ENCODE results near the gene LAIR2.

LAIR2 gene

GRCh38 chr19:54502518-54503048, at the start of gene LAIR2:
Gene LAIR2, plus strand, starts transcription at chr19:54502831. Its CDS starts 88 bp downstream, at chr19:54502919.
- no peak for DNase-seq (ENCODE audit: low spot score)

GRCh38 chr19:54453921-54454780, 48.5 kb upstream of the LAIR2 start:
- no peak for DNase-seq (ENCODE audit: low spot score)

- DNase-seq (ENCODE audit: low spot score) = no peak
These were observed 47.6 kb upstream of the LAIR2 start for GRCh38 chr19:54454781-54455675.

- no peak for DNase-seq (ENCODE audit: low spot score)
These were observed 46.7 kb upstream of the LAIR2 start for GRCh38 chr19:54455786-54456422.

GRCh38 chr19:54456423-54457373, 45.9 kb upstream of the LAIR2 start:
- no peak for DNase-seq (ENCODE audit: low spot score)

GRCh38 chr19:54457773-54458647, 44.6 kb upstream of the LAIR2 start:
- DNase-seq (ENCODE audit: low spot score) = no peak

- DNase-seq (ENCODE audit: low spot score) = no peak
These were observed 43.9 kb upstream of the LAIR2 start for GRCh38 chr19:54458648-54459281.

- no peak for DNase-seq (ENCODE audit: low spot score)
These were observed 43.1 kb upstream of the LAIR2 start for GRCh38 chr19:54459282-54460229.

GRCh38 chr19:54460230-54461005, 42.2 kb upstream of the LAIR2 start:
- no peak for DNase-seq (ENCODE audit: low spot score)

GRCh38 chr19:54461210-54461609, 41.4 kb upstream of the LAIR2 start:
- DNase-seq (ENCODE audit: low spot score) = no peak

GRCh38 chr19:54461613-54462012, 41.0 kb upstream of the LAIR2 start:
- DNase-seq (ENCODE audit: low spot score) = no peak

GRCh38 chr19:54462047-54462654, 40.5 kb upstream of the LAIR2 start:
- DNase-seq (ENCODE audit: low spot score) = no peak

- DNase-seq (ENCODE audit: low spot score) = peak; percentile 63
These were observed 39.7 kb upstream of the LAIR2 start for GRCh38 chr19:54462655-54463530.

- DNase-seq (ENCODE audit: low spot score) = peak; percentile 99
These were observed 39.0 kb upstream of the LAIR2 start, which contains the start of gene LENG9 for GRCh38 chr19:54463531-54464043. Gene LENG9, minus strand, starts transcription at chr19:54463778. Its CDS starts 252 bp downstream, at chr19:54463526.

- peak; percentile 60 for DNase-seq (ENCODE audit: low spot score)
These were observed 38.5 kb upstream of the LAIR2 start for GRCh38 chr19:54464044-54464629.

Data from kidney capillary endothelial cell (primary cell).